SHP77 treated with DMSO at 0.1 percent for 48 hours (cell line): Measurements from ENCODE around the gene INS.

ENCODE experiments used
- DNase-seq: peaks from one replicate; lab custom pipeline; 2025; lab: John Stamatoyannopoulos, UW

INS gene

GRCh38 chr11:2160736-2161259 lies at the start of gene INS:
Gene INS, minus strand, starts transcription at chr11:2161209. Its CDS starts 238 bp downstream, at chr11:2160971.
- DNase-seq = no peak

DNA sequence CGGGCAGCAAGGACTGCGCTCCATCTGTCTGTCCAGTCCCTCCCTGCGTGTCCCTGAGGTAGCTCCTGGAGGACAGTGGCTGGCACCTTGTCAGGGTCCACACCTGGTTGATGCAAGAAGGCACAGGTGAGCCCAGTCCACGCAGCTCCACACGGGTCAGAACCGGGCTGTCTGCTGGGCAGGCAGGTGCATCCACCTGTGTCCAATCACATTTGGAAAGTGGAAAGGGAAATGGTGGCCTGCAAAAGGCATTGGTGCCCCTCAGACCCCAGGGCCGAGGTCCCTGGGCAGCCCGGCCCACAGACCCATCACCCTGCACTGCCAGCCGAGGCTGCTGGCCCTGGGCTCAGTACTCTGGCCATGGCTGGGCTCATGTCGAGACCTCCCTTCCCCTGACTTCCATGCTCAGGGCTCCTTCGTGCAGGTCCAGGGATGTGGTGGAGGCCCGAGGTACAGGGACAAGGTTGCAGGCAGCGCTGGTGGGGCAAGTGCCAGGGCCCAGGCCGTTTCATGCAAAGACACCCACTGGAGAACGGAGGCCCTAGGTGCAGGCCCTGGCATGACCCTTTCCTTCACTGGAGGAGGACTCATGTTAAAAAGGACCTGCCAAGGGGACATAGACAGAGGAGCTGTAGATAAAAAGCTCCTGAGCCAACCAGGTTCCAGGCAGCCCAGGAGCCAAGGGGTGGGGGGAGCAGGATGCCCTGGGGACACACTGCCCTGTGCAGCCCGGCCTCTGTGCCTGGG lies 49.5 kb upstream of the INS start:
- no peak for DNase-seq

DNA sequence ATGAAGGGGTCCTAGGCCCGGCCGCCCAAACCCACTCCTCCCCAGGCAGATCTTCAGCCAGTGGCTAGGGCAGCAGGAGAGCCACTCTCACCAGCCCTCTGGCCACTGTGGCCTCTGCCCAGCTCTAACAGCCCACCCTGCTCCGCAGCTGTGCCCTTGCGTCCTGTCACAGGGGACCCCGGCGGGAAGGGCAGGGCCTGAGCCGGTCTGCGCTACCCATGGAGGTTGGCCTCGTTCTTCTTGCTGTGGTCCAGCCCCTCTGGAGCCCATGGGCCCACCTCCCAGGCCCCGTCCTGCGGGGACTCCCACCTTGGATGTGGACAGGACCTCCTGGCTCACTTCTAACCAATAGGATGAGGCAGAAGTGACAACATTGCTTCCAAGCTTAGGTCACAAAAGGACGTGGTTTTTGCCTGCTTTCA lies 48.9 kb upstream of the INS start:
- DNase-seq = no peak

DNA sequence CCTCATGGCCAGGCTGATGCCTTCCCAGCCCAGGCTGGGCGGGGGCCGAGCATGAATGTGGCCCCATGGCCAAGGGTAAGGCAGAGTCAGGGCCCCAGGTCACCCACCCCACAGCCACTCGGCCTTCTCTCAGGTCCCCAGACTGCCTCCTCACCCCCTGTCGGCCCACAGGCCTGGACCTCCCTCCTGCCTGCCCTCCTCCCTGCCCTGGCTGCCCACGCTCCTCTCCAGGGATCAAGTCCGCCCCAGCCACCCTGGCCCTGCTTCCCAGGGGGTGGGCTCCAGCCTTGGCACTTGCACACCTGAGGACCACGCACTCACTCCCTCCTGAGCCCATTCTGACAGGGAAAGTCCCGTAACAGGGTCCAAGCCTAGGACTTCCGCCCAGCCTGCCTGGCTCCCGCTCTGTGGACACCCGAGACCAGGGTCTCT lies 48.4 kb upstream of the INS start:
- DNase-seq = no peak

DNA sequence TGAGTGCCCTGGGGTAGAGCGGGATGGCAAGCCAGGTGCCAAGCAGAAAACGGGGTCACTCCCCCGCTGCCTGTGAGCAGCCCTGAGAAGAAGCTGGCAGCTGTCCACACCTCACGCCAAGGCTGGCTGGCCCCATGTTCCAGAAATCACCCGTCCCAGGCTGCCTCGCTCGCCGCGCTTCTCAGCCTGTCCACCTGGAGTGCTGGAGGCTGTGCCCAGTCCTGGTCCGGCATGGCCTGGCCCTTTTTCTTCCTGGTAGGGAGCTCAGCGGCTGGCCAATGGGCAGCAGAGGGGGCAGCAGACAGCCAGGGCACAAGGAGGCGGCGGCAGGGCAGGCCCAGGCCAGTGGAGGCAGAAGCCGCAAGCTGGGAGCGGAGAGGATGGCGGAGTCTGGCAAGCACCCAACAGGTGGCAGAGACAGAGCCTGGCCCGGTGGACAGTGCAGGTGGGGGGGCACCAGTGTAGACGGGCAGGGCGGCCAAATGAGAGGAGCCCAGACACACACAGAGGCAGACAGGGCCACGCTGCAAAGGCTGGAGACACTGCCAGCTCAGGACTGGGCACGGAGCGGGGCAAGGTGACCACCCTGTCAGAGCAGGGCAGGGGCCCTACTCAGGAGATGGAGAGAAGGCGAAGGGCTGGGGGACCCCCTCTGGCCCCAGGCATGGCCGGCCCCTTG lies 47.8 kb upstream of the INS start:
- no peak for DNase-seq

- no peak for DNase-seq
Observed at GRCh38 chr11:2207773-2208621, 47.0 kb upstream of the INS start.

- no peak for DNase-seq
Observed at GRCh38 chr11:2207212-2207611, 46.2 kb upstream of the INS start.

- no peak for DNase-seq
Observed at GRCh38 chr11:2205981-2206690, 45.1 kb upstream of the INS start.

GRCh38 chr11:2205214-2205720 lies 44.3 kb upstream of the INS start:
- no peak for DNase-seq

GRCh38 chr11:2204361-2205213 lies 43.6 kb upstream of the INS start:
- no peak for DNase-seq

DNA sequence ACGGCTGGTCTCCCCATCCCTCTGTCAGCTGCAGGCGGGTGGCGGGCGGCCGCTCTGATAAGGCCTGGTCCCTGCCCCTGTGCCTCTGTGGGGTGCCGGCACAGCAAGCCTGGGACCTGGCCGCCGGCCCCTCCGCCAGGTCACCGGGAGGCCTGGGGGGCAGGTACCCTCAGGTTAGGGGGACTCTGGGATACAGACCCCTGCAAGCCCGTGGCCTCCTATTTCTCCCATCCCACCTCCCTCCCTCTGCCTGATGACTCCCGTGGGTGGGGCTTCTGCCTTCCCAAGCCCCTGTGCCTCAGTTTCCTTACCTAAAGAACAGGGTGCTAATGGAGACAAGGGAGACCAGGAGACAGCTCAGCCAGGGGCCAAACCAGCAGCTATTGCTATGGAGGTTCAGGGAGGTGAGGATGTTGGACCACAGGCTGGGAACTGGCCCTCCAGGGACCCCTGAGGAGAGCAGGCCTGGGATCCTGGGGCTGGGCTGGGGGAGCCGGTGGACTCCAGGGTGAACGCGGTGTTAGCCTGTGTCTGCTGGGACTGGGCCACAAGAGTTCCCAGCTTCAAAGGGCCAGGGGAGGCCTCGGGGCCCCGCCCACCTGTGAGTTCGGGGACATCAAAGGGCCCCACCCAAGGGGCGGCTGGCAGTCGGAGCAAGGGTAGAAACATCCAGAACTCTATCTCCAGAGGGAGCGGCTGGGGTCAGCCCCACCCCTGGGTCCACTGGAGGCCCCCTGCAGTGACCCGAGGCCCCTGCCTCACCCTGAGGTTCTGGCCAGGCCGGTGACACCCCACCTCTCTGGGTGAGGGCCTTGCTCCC lies 42.6 kb upstream of the INS start:
- DNase-seq = no peak

- no peak for DNase-seq
Observed at GRCh38 chr11:2202900-2203439, 42.0 kb upstream of the INS start.

- no peak for DNase-seq
Observed at GRCh38 chr11:2202071-2202899, 41.3 kb upstream of the INS start.

DNA sequence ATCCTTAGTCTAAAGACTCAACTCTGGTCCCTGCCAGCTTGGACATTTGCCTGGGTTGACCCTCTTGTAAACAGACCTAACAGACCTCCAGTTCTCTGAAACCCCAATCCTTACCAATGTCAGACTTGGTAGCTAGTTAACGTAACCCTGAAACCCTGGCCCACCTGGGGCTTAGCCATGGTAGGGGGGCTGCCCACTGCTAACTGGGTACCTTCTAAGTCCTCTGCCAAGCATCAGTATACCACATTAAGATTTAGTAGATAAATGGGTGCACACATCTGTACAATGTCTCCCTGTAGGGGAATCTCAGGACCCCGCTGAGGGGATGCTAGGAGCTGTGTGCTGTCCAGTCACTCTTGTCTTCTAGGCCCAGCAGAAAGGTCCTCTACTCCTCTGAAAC lies 40.5 kb upstream of the INS start:
- no peak for DNase-seq

DNA sequence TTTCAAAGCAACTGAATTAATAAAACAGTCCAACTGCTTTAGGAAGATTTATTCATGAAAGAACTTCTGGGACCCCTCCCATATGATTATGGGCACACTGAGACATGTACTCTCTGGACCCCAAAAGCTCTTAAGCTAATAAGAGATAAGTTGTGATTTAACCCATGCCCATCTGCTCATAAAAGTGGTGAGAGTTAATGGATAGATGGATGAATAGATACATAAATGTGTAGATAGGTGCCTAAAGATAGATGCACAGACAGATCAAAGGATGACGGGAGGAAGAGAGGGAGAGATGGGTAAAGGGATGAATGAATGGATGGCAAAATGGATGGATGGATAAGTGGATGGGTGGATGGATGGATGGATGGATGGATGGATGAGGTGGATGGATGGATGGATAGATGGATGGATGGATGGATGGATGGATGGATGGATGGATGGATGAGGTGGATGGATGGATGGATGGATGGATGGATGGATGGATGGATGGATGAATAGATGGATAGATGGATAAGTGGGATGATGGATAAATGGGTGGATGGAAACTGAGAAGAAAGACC lies 40.0 kb upstream of the INS start:
- DNase-seq = no peak

- no peak for DNase-seq
Observed at GRCh38 chr11:2200536-2200935, 39.5 kb upstream of the INS start.

- DNase-seq = no peak
Observed at GRCh38 chr11:2199466-2200341, 38.7 kb upstream of the INS start.
